Endothelial cell of umbilical vein (primary cell): ENCODE data around the gene HEXA. TPM values are rescaled to one million over a fixed set of nuclear protein-coding genes. Genes with fewer than 3 reads are reported as not detected.
A peak's percentile ranks its signal among the peaks of the same experiment; 100 is the strongest.

ENCODE experiments used
- BruUV-seq: library from RNA; stranded (reverse); fragments of 400-500 nt; replicated peaks from 2 replicates; lab custom pipeline; 2021; lab: Mats Ljungman, UMichigan
- CTCF ChIA-PET: fragments of 300-600, 350-600 bp; sonication (Branson Sonifier 250); formaldehyde crosslinking; loops from one replicate; lab custom pipeline; 2021; ENCODE audit warnings: antibody characterized with exemption, inconsistent platforms; lab: Charles Lee
- POLR2A ChIA-PET: fragments of 300-600, 350-600 bp; sonication (Branson Sonifier 250); formaldehyde crosslinking; loops from one replicate; lab custom pipeline; 2021; ENCODE audit warnings: antibody characterized with exemption, inconsistent platforms; lab: Charles Lee
- DNase-seq: peaks from one replicate; pipeline ENCODE4 v3.0.0-alpha.2; 2011; ENCODE audit warnings: low read depth, low spot score
- FAIRE-seq: peaks from 2 replicates; lab custom pipeline; 2011; peaks lifted over from hg19 to GRCh38; lab: Jason Lieb, UNC
- H2AFZ ChIP-seq: 2 replicates; pipeline ENCODE4 v1.6.0; 2012; ENCODE audit warnings: low read depth, low read length, control low read depth, inconsistent platforms
- H3K27ac ChIP-seq: 2 replicates; pipeline ENCODE4 v1.5.1; 2011; ENCODE audit warnings: low read depth, mild to moderate bottlenecking, control low read depth, low read length, moderate library complexity; ENCODE audit not compliant: insufficient read depth
- H3K27me3 ChIP-seq, 2 experiments: 2 replicates each; pipeline versions ENCODE4 v1.6.0 to v1.6.1; 2011; ENCODE audit warnings: low read length in 2 of 2, mixed read lengths in 1 of 2; ENCODE audit not compliant: control insufficient read depth in 2 of 2, insufficient read depth in 2 of 2
- H3K36me3 ChIP-seq, 2 experiments: 2 replicates in 1 of 2; 3 replicates in 1 of 2; pipeline ENCODE4 v1.5.1; 2011; ENCODE audit warnings: low read length in 2 of 2, mild to moderate bottlenecking in 1 of 2, moderate library complexity in 1 of 2; ENCODE audit not compliant: control insufficient read depth in 2 of 2, insufficient read depth in 2 of 2; ENCODE audit errors: extremely low read depth in 1 of 2
- H3K4me1 ChIP-seq: 3 replicates; pipeline ENCODE4 v1.5.1; 2011; ENCODE audit warnings: mild to moderate bottlenecking, low read length; ENCODE audit not compliant: control insufficient read depth, insufficient read depth; ENCODE audit errors: extremely low read depth
- H3K4me2 ChIP-seq: 2 replicates; pipeline ENCODE4 v1.6.1; 2011; ENCODE audit warnings: low read length, control low read depth, mixed read lengths; ENCODE audit not compliant: insufficient read depth
- H3K4me3 ChIP-seq, 3 experiments: fragments of 200-600 bp in 1 of 3; sonication (generic), shearing (Covaris generic) in 1 of 3; replicated peaks in 1 of 3; 2 replicates each; pipeline ENCODE4 v1.5.1; 2011 to 2016; ENCODE audit warnings: control low read depth in 3 of 3, low read length in 3 of 3, mild to moderate bottlenecking in 2 of 3, inconsistent platforms in 1 of 3, low read depth in 1 of 3, moderate library complexity in 1 of 3; ENCODE audit not compliant: insufficient read depth in 1 of 3
- H3K79me2 ChIP-seq: 2 replicates; pipeline ENCODE4 v1.6.0; 2012; ENCODE audit warnings: low read length, inconsistent platforms; ENCODE audit not compliant: control insufficient read depth, insufficient read depth
- H3K9ac ChIP-seq: replicated peaks from 2 replicates; pipeline ENCODE3; 2011; ENCODE audit warnings: low read length, control low read depth; ENCODE audit not compliant: insufficient read depth; ENCODE audit errors: extremely low read depth
- H3K9me1 ChIP-seq: replicated peaks from 3 replicates; pipeline ENCODE4 v1.6.0; 2011; ENCODE audit warnings: mild to moderate bottlenecking, low read length; ENCODE audit not compliant: control insufficient read depth, insufficient read depth; ENCODE audit errors: extremely low read depth
- H3K9me3 ChIP-seq: replicated peaks from 2 replicates; pipeline ENCODE4 v1.5.1; 2012; ENCODE audit warnings: low read length, inconsistent platforms; ENCODE audit not compliant: control insufficient read depth, insufficient read depth
- H4K20me1 ChIP-seq: replicated peaks from 2 replicates; pipeline ENCODE3; 2011; ENCODE audit warnings: mild to moderate bottlenecking, low read length; ENCODE audit not compliant: control insufficient read depth, insufficient read depth; ENCODE audit errors: extremely low read depth
- EZH2 ChIP-seq: IDR thresholded peaks from 2 replicates; pipeline ENCODE4 v1.6.1; 2012; ENCODE audit warnings: borderline replicate concordance, low read depth, mild to moderate bottlenecking, moderate library complexity, low read length, inconsistent platforms; ENCODE audit not compliant: severe bottlenecking
- FOS ChIP-seq: IDR thresholded peaks from 2 replicates; pipeline ENCODE4 v1.6.1; 2011; ENCODE audit warnings: mild to moderate bottlenecking, low read length, moderate library complexity, borderline replicate concordance; ENCODE audit not compliant: insufficient read depth
- MAX ChIP-seq: IDR thresholded peaks from 2 replicates; pipeline ENCODE4 v1.6.1; 2011; ENCODE audit not compliant: insufficient read depth, insufficient read length
- MYC ChIP-seq: IDR thresholded peaks from one replicate; pipeline ENCODE4 v1.6.1; 2011; ENCODE audit warnings: mild to moderate bottlenecking, low read depth, low read length
- POLR2AphosphoS5 ChIP-seq: IDR thresholded peaks from 2 replicates; pipeline ENCODE4 v1.6.1; 2012; ENCODE audit warnings: low read depth, mild to moderate bottlenecking, control low read depth, low read length, moderate library complexity; ENCODE audit not compliant: insufficient read depth
- dilution Hi-C: fragments of 300-500 bp; cut with MboI; formaldehyde crosslinking; loops from one replicate; pipeline ENCODE4 v1.15.0; 2019; ENCODE audit warnings: low sequenced_read_pairs; ENCODE audit not compliant: extremely low pct_ligation_motif_present
- intact Hi-C: fragments of 100-400 bp; cut with micrococcal nuclease; formaldehyde crosslinking; loops from one replicate; pipeline ENCODE4 v1.10.0; 2022
- polyA plus RNA-seq, 4 experiments: library from polyadenylated mRNA; depleted of rRNA in 3 of 4; stranded (reverse) in 3 of 4; unstranded in 1 of 4; fragments of >200 nt; gene quantifications; 2 replicates each; pipeline versions ENCODE4 v1.2.1 to v1.2.3, GENCODE V29; 2011 to 2012; ENCODE audit warnings: missing spikeins in 1 of 4
- total RNA-seq: library from RNA; stranded (reverse); gene quantifications from 2 replicates; pipeline ENCODE4 v1.2.3, GENCODE V29; 2021
- TF ChIP-seq, protein P1 (sequence below), 2 donors: IDR thresholded peaks; 1 replicate in 1 of 2; 2 replicates in 1 of 2; pipeline ENCODE4 v1.5.1; 2011; ENCODE audit warnings: low read length in 2 of 2, mild to moderate bottlenecking in 2 of 2, moderate library complexity in 2 of 2, control low read depth in 1 of 2, inconsistent platforms in 1 of 2, low read depth in 1 of 2; ENCODE audit not compliant: insufficient read depth in 1 of 2; ENCODE audit errors: extremely low read depth in 1 of 2

Gene HEXA
- total and polyA plus RNA-seq, 2 donors (not counting 3 experiments of a cell fraction or from before 2014, with no cell fraction given) = 108 to 212 TPM

GRCh38 chr15:72313448-72313840 is 62.4 kb downstream of the HEXA start:
- intact Hi-C loops (loop anchor here (2.0 to 10.0 kb wide), 4 partner anchors 161 to 767 kb away; partner anchors contain the start of gene ARIH1), dilution Hi-C loops (no loop called here)
- no peaks in the 10 kb centered on the region for H3K79me2 ChIP-seq
- no peak overlapping the region for H3K4me3 ChIP-seq
- H3K27me3 ChIP-seq = peaks cover 2 to 3% of the 10 kb centered on the region in 2 experiments
- H3K9me1 ChIP-seq = no peaks in the 10 kb centered on the region
- H3K9me3 ChIP-seq = no peaks in the 10 kb centered on the region
- no peak overlapping the region for H3K9ac ChIP-seq
- DNase-seq (no peak), FAIRE-seq (no peak)
- POLR2A ChIA-PET = no interaction called here
- H3K4me2 ChIP-seq = no peak overlapping the region
- no peak overlapping the region for H2AFZ ChIP-seq
- no peak overlapping the region for H3K27ac ChIP-seq
- CTCF ChIA-PET = interaction anchor here (0.7 to 3.6 kb wide), 30 partner anchors 9 to 931 kb away, joined by 3 to 33 read pairs (median 4); partner anchors contain the start of genes GRAMD2A and HEXA
- TF ChIP-seq EZH2 (no peak), MAX (no peak), MYC (no peak), FOS (no peak), POLR2AphosphoS5 (no peak)
- H4K20me1 ChIP-seq = no peaks in the 10 kb centered on the region
- BruUV-seq = no TSS peak
- H3K4me1 ChIP-seq = no peaks in the 10 kb centered on the region
- no peaks in the 10 kb centered on the region for H3K36me3 ChIP-seq

DNA sequence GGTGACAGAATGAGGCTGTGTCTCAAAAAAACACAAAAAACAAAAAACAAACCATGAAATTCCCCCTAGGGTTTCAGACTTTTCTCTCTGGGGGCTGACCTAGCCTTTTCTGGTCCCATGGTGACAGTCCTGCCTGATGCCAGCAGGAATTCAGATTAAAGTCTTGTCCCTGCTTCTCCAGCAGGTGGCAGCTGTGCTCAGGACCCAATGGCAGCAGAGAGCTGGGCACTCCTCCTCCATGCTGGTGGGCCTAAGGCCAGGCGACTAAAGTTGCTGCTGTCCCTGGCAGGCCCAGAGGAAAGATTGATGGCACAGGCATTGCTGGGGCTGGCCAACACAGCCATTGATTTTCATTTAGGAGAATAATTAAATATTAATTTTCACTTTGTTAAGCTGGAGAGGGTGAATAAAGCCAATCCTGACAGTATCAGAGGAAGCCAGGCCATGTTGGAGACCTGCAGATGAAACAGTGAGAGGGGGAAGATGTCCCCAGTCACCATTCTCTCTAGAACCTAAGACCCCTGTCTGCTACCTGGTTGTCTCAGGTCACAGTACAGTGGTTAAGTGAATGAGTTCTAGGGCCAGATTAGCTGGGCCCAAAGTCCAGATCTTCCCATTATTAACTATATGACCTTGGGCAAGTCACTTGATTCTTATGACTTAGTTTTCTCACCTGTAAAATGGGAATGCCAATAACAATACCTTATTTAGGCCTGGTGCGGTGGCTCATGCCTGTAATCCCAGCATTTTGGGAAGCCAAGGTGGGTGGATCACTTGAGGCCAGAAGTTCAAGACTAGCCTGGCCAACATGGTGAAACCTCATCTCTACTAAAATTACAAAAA is 63.0 kb downstream of the HEXA start:
- no TSS peak for BruUV-seq
- TF ChIP-seq, protein P1, sequence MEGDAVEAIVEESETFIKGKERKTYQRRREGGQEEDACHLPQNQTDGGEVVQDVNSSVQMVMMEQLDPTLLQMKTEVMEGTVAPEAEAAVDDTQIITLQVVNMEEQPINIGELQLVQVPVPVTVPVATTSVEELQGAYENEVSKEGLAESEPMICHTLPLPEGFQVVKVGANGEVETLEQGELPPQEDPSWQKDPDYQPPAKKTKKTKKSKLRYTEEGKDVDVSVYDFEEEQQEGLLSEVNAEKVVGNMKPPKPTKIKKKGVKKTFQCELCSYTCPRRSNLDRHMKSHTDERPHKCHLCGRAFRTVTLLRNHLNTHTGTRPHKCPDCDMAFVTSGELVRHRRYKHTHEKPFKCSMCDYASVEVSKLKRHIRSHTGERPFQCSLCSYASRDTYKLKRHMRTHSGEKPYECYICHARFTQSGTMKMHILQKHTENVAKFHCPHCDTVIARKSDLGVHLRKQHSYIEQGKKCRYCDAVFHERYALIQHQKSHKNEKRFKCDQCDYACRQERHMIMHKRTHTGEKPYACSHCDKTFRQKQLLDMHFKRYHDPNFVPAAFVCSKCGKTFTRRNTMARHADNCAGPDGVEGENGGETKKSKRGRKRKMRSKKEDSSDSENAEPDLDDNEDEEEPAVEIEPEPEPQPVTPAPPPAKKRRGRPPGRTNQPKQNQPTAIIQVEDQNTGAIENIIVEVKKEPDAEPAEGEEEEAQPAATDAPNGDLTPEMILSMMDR (IDR thresholded peaks at IDR 0.05; ENCODE audit: extremely low read depth in 1 of 2, insufficient read depth in 1 of 2, low read depth in 1 of 2, low read length in 2 of 2) = peak; percentile 79 to 83
- TF ChIP-seq FOS = no peak
- no peaks in the 10 kb centered on the region for H3K4me1 ChIP-seq
- ChIA-PET CTCF (interaction anchor here (0.7 to 3.6 kb wide), 40 partner anchors 8 to 931 kb away, joined by 3 to 33 read pairs (median 4); partner anchors contain the start of genes GRAMD2A and HEXA), POLR2A (no interaction called here)
- intact Hi-C loops = loop anchor here (1.0 to 10.0 kb wide), 5 partner anchors 28 to 768 kb away; partner anchors contain the start of gene ARIH1
- no peaks in the 10 kb centered on the region for H3K79me2 ChIP-seq
- H4K20me1 ChIP-seq = no peaks in the 10 kb centered on the region
- no peaks in the 10 kb centered on the region for H3K9me1 ChIP-seq
- H3K27ac ChIP-seq = no peak overlapping the region
- no peak overlapping the region for H3K4me3 ChIP-seq
- FAIRE-seq (peak; percentile 95), DNase-seq (peak; percentile 67)
- no peaks in the 10 kb centered on the region for H3K36me3 ChIP-seq
- H3K9me3 ChIP-seq = no peaks in the 10 kb centered on the region
- H3K4me2 ChIP-seq = no peak overlapping the region
- H2AFZ ChIP-seq = no peak overlapping the region
- peaks cover 0 to 2% of the 10 kb centered on the region in 2 experiments for H3K27me3 ChIP-seq
- no peak overlapping the region for H3K9ac ChIP-seq
- dilution Hi-C loops = no loop called here
